CD4-positive, alpha-beta T cell treated with Interleukin-15 for 1 hour (primary cell): ENCODE measurements around the gene ITGB8.
A peak's percentile ranks its signal among the peaks of the same experiment; 100 is the strongest.

Source experiments
- DNase-seq: peaks from one replicate; pipeline ENCODE4 v3.0.0-alpha.2; 2020

ITGB8 gene

DNA sequence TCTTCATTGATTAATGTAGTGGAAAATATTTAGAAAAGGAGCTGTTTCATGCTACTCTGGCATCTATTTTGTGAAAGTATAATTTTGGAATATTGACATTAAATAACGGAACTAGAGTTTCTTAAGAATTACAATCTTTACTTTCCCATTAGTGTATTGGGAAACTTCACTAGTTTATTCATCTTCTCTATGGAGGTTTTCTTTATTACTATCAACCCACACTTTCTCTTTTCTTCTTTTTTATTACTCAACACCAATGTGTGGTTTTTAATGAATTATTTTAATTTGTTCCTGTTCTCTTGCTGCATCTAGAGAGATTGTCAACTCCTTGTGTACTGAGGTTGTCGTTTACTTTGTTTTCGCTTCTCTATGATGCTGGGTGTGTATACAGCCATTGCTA, 20.4 kb upstream of the ITGB8 start:
- no peak for DNase-seq

DNA sequence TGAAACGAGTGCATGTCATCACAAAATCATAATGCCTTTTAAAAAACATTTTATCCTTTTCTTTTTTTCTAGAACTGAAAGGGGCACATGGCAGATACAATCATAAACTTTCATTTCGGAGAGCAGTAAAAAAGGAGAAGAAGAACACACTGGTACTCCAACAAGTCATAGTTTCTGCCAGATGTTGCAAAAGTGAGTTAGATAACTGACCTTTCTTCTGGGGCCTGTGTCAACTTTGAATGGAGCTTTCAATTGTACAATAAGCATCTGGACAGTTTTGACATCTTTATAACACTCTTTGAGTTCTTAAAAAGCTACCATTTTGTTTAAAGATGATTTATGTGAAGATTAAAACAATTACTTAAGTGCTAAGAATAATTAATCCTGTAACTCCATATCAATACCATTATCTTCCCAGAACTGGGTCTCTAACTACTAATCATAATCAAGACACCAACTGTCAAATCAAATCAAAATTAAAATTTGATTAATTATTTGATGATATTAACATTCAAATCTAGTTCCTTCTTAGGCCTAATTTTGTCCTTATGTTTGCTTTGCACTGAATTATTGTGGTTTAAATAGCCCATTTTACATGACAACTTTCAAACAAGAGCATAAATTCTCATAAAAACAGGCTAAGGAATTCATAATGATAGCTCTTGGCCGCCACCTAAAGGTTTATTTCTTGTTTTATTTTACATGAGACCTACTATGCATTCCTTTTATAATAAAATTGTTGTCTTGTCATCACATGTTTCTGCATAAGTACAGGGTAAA, 19.5 kb upstream of the ITGB8 start:
- DNase-seq = no peak

DNA sequence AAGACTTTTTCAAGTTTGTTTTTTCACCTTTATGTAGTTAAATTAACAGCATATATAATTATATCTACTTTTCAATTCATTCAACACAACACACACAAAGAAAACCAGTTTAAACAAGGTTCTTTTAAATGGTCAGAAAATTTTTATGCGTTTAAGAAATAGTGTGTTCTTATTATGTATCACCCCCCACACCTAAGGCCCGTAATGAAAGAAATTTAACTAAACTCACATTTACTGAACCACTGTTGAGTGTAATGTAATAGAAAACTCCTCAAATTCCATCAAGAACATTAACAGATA, 19.0 kb upstream of the ITGB8 start:
- no peak for DNase-seq

DNA sequence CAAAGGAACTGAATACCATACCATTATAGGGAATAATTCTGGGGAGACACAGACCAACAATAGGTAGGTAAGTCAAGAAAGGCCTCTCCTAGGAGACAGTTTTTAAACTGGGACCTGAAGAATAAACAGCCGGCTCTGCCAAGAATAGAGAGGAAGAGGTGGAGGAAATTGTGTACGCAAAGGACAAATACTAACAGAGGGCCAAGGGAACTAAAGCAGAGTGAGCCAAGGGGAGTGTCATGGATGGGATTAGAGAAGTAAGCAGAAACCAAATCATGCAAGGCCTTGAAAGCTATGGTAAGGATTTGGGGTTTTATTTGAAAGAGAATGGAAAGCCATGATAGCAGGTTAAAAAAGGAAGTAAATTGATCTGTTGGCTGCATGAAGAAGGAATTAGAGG, 18.1 kb upstream of the ITGB8 start:
- DNase-seq = no peak

DNA sequence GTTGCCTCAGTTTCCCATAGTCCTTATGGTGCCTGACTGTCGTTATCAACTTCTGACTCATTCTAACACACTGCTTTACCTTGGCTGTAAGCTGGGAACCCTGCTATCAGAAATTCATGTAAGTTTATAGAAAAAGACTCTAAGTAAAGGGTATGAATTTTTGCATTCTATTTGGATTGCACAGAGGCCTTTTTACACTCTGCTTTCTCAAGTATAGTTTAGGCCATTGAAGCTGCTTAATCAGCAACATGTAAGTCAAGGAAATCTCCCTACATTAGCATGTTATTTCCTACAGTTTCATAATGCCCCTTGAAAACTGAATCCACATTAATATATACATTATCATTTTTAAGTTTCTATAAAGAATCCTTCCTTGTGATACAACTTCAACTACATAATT, 17.1 kb upstream of the ITGB8 start:
- no peak for DNase-seq

DNA sequence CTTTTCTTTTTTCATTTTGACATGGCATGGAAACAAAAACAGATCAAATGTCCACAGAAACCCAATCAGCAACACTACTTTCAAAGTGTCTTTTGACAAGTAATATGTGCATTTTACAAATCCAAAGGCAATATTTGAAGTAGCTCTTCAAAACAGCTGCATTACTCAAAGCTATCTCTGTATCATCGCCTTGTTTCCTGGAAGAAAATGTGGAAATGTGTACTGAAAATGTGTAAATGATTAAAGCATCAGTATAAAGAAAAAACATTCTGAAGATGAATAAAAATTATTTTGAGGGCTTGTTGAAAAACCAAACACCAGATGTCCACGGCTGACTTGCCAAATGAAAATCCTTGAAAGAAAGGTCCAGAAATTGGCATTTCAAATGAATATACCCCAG, 16.5 kb upstream of the ITGB8 start:
- no peak for DNase-seq

DNA sequence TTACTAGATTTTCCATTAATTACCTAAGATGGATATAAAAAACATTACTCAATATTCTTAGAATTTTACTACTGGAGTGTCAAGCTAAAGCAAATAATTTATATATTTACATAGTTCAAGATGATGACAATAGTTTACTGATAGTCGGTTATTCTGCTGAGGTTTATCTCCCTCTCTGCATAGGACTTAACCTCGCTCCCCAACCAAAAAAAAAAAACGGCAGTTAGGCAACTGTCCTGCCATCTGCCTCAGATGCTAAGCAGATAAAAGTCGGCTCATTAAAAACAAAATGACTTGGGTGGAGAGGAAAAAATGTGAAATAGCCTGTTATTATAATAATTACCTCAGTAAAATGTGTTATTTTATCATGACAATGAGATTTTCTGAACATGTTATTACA, 14.0 kb upstream of the ITGB8 start:
- DNase-seq = no peak

DNA sequence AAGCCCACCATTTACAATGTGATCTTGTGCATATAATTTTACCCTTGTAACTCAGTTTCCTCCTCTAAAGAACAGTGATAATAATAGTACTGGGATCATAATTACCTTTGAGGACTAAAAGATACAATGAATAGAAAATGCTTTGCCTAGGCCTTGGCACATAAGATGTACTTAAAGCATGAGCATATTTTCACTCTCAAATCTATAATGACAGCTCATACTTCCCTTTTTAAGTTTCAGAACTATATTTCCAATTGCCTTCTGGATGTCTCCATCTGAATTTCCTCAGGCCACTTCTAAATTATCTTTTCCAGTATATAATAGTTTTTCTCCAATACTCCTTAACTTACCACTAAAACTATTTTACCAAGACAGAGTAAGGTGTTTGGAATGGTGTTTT, 13.3 kb upstream of the ITGB8 start:
- no peak for DNase-seq

DNA sequence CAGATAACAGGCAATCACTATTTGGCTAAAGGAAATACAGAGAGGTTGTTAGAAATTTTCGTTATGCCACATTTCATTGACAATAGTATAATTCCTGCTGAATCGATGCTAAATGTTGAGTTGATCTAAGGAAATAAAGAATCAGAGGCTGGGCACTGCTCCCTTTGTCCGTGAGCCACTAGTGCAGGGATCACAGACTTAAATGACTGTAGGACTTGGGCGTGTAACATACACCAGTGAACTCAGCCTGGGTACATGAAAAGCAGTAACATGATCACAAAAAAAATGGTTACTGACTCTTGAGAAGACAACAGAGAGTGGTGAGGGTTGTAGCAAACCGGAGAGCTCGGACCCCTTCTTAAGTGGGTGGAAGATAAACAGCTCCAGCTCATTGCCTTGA, 11.8 kb upstream of the ITGB8 start:
- DNase-seq = no peak

DNA sequence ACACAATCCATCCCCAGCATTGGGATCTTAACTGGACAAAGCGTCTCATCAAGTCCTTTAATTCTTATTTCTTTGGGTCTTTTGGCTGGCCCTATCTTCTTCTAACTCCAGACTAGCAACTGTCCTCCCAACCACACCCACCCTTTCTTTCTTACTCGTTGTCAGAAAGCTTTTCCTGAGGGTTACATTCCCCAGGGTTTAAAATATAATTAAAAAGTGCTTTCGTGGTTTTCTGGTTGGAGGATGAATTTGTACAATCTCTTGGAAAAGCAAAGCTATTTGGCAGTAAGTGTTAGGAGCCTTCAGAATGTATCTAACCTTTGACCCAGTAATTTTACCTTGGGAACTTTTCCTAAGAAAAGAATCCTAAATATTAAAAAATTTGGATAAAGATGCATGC, 10.4 kb upstream of the ITGB8 start:
- DNase-seq = no peak

DNA sequence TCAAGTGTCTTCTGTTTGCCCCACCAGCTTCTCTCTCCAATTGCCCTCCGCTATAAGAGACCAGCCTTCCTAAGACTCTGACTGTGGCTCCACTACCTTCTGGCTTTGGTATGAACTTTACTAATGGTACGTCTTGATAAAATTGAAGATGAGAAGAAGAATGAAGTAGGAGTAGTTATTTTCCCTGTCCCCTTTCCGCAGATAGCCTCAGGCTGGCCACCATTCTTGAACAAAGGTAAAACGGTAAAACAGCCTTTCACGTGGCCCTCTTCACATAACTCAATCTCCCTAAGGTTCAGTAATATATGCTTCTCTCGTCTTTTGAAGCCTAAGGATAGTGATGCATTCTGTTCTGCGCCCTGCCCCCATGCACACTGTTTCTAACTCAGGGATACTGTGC, 9.9 kb upstream of the ITGB8 start:
- DNase-seq = no peak

DNA sequence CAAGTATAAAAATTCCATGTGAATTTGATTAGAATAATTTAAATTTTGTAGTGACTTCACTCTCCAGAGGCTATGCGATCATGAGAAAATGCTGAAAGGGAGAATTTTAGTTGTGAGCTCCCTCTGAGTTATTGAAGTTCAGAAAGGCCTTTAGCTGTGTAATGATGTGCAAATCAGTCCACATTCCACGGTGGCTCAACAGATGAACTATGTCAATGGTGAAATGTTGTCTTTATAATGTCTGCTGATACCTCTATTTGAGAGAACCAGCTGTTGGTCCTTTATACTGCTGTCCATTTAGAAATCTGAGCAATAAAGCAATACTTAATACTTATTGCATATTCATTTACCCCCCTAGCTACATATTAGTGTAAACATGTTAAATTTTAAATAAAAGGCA, 7.1 kb upstream of the ITGB8 start:
- DNase-seq = no peak

DNA sequence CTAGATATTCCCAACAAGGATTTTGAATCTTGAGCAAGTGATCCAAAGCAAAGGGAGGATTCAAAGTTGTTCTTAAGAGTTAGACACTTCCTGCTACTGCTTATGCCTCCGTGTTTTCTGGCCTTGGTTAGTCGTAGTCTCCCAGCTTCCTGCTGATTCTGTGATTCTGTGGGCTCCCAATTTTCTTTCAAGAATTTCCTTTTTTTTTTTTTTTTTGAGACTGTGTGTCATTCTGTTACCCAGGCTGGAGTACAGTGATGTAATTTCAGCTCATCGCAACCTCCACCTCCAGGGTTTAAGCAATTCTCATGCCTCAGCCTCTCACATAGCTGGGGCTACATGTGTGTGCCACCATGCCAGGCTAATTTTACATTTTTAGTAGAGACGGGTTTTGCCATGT, 4.4 kb upstream of the ITGB8 start:
- DNase-seq = no peak

DNA sequence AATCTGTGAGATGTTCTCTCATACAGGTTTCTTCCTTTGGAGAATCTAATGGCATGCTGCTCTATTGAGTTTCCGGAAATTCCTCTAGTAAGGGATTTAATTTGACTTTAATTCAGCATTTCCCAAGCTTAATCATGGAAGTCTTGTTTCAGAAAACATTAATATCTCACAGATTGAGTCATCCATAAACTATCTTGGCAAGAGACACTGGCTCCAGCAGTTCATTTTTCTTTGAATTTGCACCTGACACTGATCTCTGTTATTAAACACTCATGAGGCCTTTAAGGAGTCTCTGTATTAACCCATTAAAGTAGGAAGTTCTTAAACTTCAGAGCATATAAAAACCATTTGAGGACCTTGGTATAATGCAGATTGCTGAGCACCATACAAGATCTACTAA, 3.6 kb upstream of the ITGB8 start:
- DNase-seq = no peak

DNA sequence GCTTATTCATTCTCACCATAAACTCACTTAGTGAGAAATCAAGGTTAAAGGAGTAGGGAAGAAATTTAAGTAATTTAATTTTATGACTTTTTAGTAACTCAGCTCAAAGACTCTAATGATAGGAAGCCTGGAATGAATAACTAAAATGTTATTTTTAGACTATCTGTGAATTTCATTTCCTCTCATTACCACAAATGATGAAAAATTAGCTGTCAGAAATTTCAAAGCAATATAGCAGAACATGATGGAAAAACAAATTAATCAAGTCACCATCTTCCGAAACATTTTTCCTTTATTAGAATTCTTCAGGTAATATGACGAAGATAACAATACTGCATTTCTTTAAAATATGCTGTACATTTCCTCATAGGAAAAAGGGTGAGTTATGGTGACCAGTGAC, 2.7 kb upstream of the ITGB8 start:
- DNase-seq = no peak

DNA sequence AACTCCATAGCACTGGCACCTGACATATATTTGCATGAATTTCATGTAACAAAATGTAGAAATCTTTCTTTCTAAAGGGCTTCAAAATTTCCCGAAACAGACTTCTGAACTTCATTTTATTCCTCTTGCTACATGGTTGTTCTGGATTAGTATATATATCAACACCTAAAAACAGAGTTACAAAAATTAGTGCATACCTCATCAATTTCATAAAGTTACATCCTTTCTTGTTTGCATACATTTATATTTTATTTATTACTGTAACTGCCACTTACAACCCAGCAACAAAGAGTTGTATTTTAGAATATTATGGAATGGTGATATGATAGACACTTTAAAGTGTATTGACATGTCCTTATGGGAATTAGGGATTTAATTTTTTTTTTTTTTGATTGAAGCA, 2.0 kb upstream of the ITGB8 start:
- no peak for DNase-seq

DNA sequence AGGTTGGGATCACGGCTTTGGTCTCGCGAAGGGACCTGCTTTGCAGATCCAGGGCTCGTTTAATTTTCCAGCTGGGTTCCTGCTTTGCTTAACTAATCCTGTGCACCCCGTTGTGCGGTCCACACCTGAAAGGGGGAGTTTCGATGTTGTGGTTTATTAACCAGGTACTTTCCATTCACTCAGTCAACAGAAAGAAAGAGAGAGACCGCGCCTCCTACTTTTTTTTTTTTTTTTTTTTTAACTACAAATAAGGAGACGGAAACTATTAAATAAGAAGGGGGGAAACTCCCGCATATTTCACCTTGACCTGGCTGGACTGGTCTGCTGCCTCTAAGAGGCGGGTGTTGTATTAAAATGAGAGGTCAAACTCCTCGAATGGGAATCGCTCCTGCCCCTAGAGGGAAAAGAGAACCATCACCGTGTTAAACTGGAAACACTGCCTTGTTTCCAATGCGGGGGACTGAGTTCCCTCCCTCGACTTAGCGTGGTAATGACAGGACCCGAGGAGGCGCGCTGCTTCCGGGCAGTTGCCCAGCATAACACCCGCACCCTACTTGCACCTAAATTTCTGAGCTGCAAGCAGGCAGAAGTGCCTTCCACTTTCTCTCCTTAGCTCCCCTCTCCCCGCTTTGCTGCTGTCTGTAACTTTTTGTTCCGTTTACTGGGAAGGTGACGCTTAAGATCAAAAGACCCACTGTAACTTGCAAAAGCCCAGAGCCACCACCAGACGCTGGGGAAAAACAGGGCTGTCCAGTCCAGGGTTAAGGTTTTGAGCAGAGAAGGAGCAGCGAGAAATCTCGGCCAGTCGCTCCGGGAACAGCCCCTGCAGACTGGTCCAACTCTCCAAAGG, 1.1 kb upstream of the ITGB8 start:
- peak; percentile 31 for DNase-seq

DNA sequence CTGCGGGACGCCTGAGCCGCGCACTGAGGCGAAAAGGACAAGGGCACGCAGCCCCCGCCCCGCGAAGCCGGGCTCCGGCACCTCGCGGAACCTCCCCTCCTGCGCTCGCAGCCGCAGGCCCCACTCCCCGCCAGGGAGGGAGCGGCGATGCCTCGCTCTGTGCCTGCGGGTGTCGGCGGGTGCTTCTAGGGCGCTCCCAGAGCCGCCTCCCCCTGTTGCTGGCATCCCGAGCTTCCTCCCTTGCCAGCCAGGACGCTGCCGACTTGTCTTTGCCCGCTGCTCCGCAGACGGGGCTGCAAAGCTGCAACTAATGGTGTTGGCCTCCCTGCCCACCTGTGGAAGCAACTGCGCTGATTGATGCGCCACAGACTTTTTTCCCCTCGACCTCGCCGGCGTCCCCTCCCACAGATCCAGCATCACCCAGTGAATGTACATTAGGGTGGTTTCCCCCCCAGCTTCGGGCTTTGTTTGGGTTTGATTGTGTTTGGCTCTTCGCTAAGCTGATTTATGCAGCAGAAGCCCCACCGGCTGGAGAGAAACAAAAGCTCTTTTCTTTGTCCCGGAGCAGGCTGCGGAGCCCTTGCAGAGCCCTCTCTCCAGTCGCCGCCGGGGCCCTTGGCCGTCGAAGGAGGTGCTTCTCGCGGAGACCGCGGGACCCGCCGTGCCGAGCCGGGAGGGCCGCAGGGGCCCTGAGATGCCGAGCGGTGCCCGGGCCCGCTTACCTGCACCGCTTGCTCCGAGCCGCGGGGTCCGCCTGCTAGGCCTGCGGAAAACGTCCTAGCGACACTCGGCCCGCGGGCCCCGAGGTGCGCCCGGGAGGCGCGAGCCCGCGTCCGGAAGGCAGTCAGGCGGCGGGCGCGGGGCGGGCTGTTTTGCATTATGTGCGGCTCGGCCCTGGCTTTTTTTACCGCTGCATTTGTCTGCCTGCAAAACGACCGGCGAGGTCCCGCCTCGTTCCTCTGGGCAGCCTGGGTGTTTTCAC, 519 bp downstream of the ITGB8 start:
- DNase-seq = no peak

DNA sequence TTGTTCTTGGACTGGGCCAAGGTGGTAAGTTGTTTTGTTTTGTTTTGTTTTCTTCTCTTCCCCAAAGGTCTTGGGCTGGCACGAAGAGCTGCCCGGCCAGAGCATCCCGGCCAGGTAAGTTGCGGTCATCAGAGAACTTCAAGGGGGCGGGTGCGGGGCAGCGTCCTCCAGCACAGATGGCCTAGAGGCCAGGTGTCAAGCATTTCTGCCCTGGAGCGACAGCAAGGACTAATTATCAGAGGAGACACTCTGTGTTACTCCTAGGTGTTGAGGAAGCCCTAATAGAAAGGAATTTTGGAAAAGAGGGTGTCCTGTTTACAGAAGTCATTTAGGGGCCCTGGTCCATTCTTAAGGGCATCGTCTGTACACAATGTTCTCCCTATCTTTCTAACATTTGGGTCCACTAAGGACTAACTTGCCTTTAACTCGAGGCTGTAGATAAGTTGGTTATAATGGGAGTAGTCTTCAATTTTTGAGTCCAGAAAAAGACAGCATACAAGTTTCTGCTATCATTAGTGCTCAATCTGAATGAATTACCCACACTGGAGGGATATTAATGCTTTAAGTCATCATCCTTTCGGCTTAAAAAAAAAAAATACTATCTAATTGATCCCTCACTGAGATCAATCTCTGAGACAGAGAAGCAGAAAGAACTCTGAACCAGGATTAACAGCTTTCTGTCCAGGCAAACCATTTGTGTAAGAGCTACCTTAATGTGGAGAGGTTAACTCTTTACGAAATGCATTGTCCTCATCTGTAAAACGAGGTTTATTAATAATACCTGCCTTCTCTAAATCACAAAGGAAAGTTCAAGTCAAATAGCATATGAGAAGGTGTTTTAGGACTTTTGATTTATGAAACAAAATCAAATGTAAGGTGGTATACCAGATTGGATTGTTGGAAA, 1.5 kb downstream of the ITGB8 start:
- no peak for DNase-seq

DNA sequence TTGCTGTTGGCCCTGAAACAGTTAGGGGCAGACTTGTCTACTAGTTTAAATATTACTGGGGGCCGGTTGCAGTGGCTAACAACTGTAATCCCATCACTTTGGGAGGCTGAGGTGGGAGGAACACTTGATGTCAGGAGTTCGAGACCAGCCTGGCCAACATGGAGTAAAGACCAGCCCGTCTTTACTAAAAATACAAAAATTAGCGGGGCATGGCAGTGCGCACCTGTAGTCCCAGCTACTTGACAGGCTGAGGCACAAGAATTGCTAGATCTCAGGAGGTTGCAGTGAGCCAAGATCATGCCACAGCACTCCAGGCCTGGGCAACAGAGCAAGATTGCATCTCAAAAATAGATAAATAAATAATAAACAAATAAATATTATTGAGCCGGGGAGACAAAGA, 7.6 kb downstream of the ITGB8 start:
- no peak for DNase-seq

DNA sequence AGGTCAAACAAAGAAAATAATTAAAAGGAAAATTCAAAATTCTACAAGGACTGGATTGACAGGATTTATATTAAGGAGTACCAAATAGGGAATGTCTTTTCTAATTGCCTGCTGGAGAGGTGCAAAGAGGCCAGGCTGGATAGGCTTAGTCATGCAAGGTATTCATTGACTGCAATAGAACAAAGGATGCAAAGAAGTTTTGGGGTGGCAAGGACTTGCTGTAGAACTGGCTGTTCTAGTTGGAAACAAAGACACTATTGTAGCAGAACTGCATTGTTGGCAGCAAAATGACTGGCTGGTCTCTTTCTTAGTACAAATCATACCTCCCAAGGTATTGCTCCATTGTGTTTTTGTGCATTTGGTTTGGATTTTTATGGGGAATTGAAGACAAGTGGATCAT, 10.1 kb downstream of the ITGB8 start:
- no peak for DNase-seq

DNA sequence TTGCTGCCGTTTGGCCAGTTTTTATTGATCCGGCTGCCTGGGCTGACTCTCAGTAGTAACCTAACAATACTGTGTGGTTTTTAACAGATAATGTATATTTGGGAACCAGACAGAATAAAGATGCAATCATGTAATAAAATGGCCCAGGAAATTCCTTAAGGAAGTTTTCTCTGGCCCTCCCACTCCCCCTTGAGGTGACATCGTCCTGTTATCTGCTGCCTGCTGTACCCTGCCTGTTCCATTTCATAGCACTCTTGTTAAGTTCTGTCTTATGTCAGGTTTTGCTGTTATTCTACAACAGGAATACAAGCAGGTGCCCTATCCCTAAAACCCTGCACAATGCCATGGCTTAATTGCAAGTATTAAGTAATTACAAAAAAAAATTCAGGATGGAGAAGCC, 12.5 kb downstream of the ITGB8 start:
- DNase-seq = no peak

DNA sequence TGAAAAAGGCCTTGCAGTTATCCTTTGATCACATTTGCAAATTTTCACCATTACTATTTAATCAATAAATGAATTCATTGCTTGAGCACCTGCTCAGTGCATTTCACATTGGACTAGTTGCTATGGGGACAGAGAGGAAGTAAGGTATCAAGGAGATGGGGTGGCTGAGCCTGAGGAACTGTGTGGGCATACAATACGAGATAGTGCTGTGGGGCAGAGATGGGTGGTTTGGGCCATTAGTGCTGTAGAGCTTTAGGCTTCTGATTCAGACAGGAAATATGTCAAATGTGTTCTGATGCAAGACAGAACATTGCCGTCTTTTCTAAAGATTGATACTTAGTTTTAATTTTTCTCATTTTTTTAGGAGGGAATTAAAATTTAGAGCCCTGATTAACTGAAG, 13.2 kb downstream of the ITGB8 start:
- DNase-seq = no peak
